Measurements from ENCODE around the gene TXNL4A. TPM values are rescaled to one million over a fixed set of nuclear protein-coding genes. Genes with fewer than 3 reads are reported as not detected.

The TXNL4A gene
- total and polyA plus RNA-seq, 3 donors from 2014 or later: 37.4 to 158 (median 47.0) TPM

- H3K4me1 ChIP-seq: no peaks in the 10 kb centered on the region
- no peaks in the 10 kb centered on the region for H3K9me3 ChIP-seq
- no peak for DNase-seq
- H3K27me3 ChIP-seq: no peaks in the 10 kb centered on the region
- intact Hi-C loops (cut with DNase I; ENCODE audit: low total_unique reads): no loop called here
- no peaks in the 10 kb centered on the region for H3K36me3 ChIP-seq (ENCODE audit: low read depth, missing control alignments)
- TF ChIP-seq POLR2A (IDR thresholded peaks at IDR 0.05) (no peak), CTCF (IDR thresholded peaks at IDR 0.05) (no peak)
- WGBS, 2 donors: 95 to 98% methylated on average over 2 of the region's 2 CpGs
- H3K4me3 ChIP-seq: no peak overlapping the region
- no peak overlapping the region for H3K27ac ChIP-seq
These were observed 58.2 kb downstream of the TXNL4A start for GRCh38 chr18:79930020-79930642.

- WGBS, 2 donors: 92 to 100% methylated on average over 1 to 9 of the region's 9 CpGs
- no peak overlapping the region for H3K27ac ChIP-seq
- no peak for DNase-seq
These were observed 59.8 kb downstream of the TXNL4A start for GRCh38 chr18:79928563-79928960.

GRCh38 chr18:79927607-79928562 lies 60.5 kb downstream of the TXNL4A start:
- no peaks in the 10 kb centered on the region for H3K9me3 ChIP-seq
- no peaks in the 10 kb centered on the region for H3K4me1 ChIP-seq
- intact Hi-C loops (cut with DNase I; ENCODE audit: low total_unique reads): no loop called here
- no peaks in the 10 kb centered on the region for H3K27me3 ChIP-seq
- peak; percentile 13 for DNase-seq
- H3K36me3 ChIP-seq (ENCODE audit: low read depth, missing control alignments): no peaks in the 10 kb centered on the region
- no peak overlapping the region for H3K4me3 ChIP-seq
- WGBS, 2 donors: 86 to 94% methylated on average over 13 to 25 of the region's 25 CpGs
- H3K27ac ChIP-seq: no peak overlapping the region
- TF ChIP-seq POLR2A (IDR thresholded peaks at IDR 0.05) (no peak), CTCF (IDR thresholded peaks at IDR 0.05) (no peak)

More at GRCh38 chr18:79928563-79928960, 59.8 kb downstream of the TXNL4A start:
- H3K27me3 ChIP-seq: no peaks in the 10 kb centered on the region
- no peak for TF ChIP-seq CTCF (IDR thresholded peaks at IDR 0.05)
- TF ChIP-seq POLR2A (IDR thresholded peaks at IDR 0.05): no peak
- no peaks in the 10 kb centered on the region for H3K4me1 ChIP-seq
- H3K36me3 ChIP-seq (ENCODE audit: low read depth, missing control alignments): no peaks in the 10 kb centered on the region
- no peak overlapping the region for H3K4me3 ChIP-seq
- intact Hi-C loops (cut with DNase I; ENCODE audit: low total_unique reads): no loop called here
- H3K9me3 ChIP-seq: no peaks in the 10 kb centered on the region

GRCh38 chr18:79926715-79927606 lies 61.4 kb downstream of the TXNL4A start:
- TF ChIP-seq POLR2A (IDR thresholded peaks at IDR 0.05) (no peak), CTCF (IDR thresholded peaks at IDR 0.05) (no peak)
- no peak overlapping the region for H3K27ac ChIP-seq
- no peaks in the 10 kb centered on the region for H3K36me3 ChIP-seq (ENCODE audit: low read depth, missing control alignments)
- H3K27me3 ChIP-seq: no peaks in the 10 kb centered on the region
- intact Hi-C loops (cut with DNase I; ENCODE audit: low total_unique reads): no loop called here
- H3K4me3 ChIP-seq: no peak overlapping the region
- H3K9me3 ChIP-seq: no peaks in the 10 kb centered on the region
- H3K4me1 ChIP-seq: no peaks in the 10 kb centered on the region
- 84 to 90% methylated on average over 16 to 21 of the region's 21 CpGs for WGBS, 2 donors
- peak; percentile 12 for DNase-seq

Data from testis (tissue), 3 donors.